ENCODE measurements around the gene IFT88. TPM values are rescaled to one million over a fixed set of nuclear protein-coding genes. Genes with fewer than 3 reads are reported as not detected.
"Not testable (repeated sequence)": the region's sequence is repeated elsewhere in the genome, so short reads cannot be mapped to it uniquely, and the experiment has no call there.

IFT88 gene
- total and polyA plus RNA-seq, 11 donors: 3.4 to 11.4 (median 8.2) TPM

- Histone ChIP-seq H3K4me1 (peaks cover 0 to 7% (median 0%) of the 10 kb centered on the region in 12 donors), H3K4me3 (no peak overlapping the region), H3K27ac (peak overlapping the region in 1 of 12 donors; percentile 21), H3K27me3 (no peaks in the 10 kb centered on the region), H3K9me3 (no peaks in the 10 kb centered on the region), H3K36me3 (peaks cover 0 to 23% (median 0%) of the 10 kb centered on the region in 9 donors)
- 84 to 89% (median 86%) methylated on average over 5 of the region's 5 CpGs for WGBS, 4 donors
- TF ChIP-seq POLR2A (IDR thresholded peaks at IDR 0.05) (no peak), CTCF (IDR thresholded peaks at IDR 0.05) (no peak)
- ATAC-seq: no peak
- intact Hi-C loops (cut with DNase I): no loop called here
- no peak for DNase-seq
Observed at GRCh38 chr13:20673715-20674114, 106.8 kb downstream of the IFT88 start.

DNA sequence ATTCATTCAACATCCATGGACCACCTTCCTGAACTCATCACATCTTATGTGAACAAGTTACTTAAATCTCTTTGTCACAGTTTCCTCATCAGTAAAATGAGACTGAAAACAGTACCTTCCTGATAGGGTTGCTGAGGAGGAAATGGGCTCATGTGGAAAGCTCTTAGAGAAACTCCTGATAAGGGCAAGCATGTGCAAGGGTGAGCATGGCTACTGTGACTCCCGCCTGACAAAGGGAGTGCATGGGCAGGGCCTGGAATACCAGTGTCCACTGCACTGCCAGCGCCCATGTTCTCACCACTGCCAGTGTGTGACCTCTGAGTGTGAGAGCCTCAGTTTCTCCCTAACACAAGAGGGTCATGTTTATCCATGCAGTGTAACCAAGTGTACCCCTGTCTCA is 109.3 kb downstream of the IFT88 start:
- no peaks in the 10 kb centered on the region for H3K27me3 ChIP-seq
- no peak for TF ChIP-seq CTCF (IDR thresholded peaks at IDR 0.05)
- TF ChIP-seq POLR2A (IDR thresholded peaks at IDR 0.05): no peak
- ATAC-seq (no peak), DNase-seq (no peak)
- intact Hi-C loops (cut with DNase I): no loop called here
- 84 to 94% (median 93%) methylated on average over 2 of the region's 2 CpGs for WGBS, 4 donors
- H3K36me3 ChIP-seq: peaks cover 0 to 21% (median 0%) of the 10 kb centered on the region in 9 donors
- no peak overlapping the region for H3K4me3 ChIP-seq
- no peak overlapping the region for H3K27ac ChIP-seq
- no peaks in the 10 kb centered on the region for H3K9me3 ChIP-seq
- peaks cover 0 to 7% (median 0%) of the 10 kb centered on the region in 12 donors for H3K4me1 ChIP-seq

DNA sequence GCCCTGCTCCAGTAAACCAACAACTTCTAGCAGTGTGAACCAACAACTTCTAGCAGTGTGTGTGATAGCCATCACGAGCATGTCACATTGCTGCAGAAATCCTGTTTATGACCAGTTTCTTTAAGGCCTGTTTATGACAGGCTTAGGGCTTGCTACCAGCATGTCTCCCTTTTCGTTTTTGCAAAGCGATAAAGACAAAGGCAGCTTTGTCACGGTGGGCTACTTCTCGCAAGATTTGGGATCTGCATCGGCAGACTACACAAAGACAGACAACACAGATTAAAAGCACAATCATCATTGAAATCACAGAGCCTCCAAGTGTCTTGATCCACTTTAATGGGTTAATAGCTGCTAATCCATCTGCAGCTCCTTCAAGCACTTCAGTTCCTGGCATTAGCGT is 111.6 kb downstream of the IFT88 start:
- DNase-seq; H3K4me1 ChIP-seq; H3K4me3 ChIP-seq; H3K27ac ChIP-seq; intact Hi-C loops (cut with DNase I); H3K27me3 ChIP-seq; ATAC-seq; H3K9me3 ChIP-seq: not testable (repeated sequence)
- H3K36me3 ChIP-seq: peaks cover 0 to 16% (median 0%) of the 10 kb centered on the region in 9 donors
- WGBS, 4 donors: 75 to 88% (median 84%) methylated on average over 7 of the region's 7 CpGs

GRCh38 chr13:20679879-20680278 is 112.9 kb downstream of the IFT88 start:
- DNase-seq (no peak), ATAC-seq (no peak)
- 83 to 99% (median 95%) methylated on average over 3 of the region's 3 CpGs for WGBS, 4 donors
- peaks cover 0 to 16% (median 0%) of the 10 kb centered on the region in 9 donors for H3K36me3 ChIP-seq
- H3K4me3 ChIP-seq: no peak overlapping the region
- no peak overlapping the region for H3K27ac ChIP-seq
- H3K4me1 ChIP-seq: no peaks in the 10 kb centered on the region
- intact Hi-C loops (cut with DNase I): no loop called here
- H3K9me3 ChIP-seq: no peaks in the 10 kb centered on the region
- H3K27me3 ChIP-seq: no peaks in the 10 kb centered on the region
- TF ChIP-seq CTCF (IDR thresholded peaks at IDR 0.05): no peak
- TF ChIP-seq POLR2A (IDR thresholded peaks at IDR 0.05): no peak

- Histone ChIP-seq H3K27me3 (no peaks in the 10 kb centered on the region), H3K27ac (no peak overlapping the region), H3K9me3 (no peaks in the 10 kb centered on the region), H3K36me3 (peaks cover 0 to 10% (median 0%) of the 10 kb centered on the region in 9 donors), H3K4me1 (no peaks in the 10 kb centered on the region), H3K4me3 (no peak overlapping the region)
- ATAC-seq (no peak), DNase-seq (no peak)
- intact Hi-C loops (cut with DNase I): no loop called here
- 94 to 95% (median 94%) methylated on average over 10 of the region's 10 CpGs for WGBS, 4 donors
- no peak for TF ChIP-seq POLR2A (IDR thresholded peaks at IDR 0.05)
- TF ChIP-seq CTCF (IDR thresholded peaks at IDR 0.05): no peak
Observed at GRCh38 chr13:20680416-20681080, 113.6 kb downstream of the IFT88 start.

- H3K27ac ChIP-seq; ATAC-seq; H3K4me3 ChIP-seq; H3K27me3 ChIP-seq; H3K9me3 ChIP-seq; DNase-seq; intact Hi-C loops (cut with DNase I); H3K4me1 ChIP-seq: not testable (repeated sequence)
- WGBS, 4 donors: 78 to 90% (median 83%) methylated on average over 5 of the region's 5 CpGs
- peaks cover 0 to 10% (median 0%) of the 10 kb centered on the region in 9 donors for H3K36me3 ChIP-seq
Observed at GRCh38 chr13:20681481-20681880, 114.5 kb downstream of the IFT88 start.

All from heart left ventricle (tissue), 16 donors.